HG03103 (cell line): ENCODE measurements around the gene NMB.
"Not testable (repeated sequence)": the region's sequence is repeated elsewhere in the genome, so short reads cannot be mapped to it uniquely, and the experiment has no call there.

Source experiments
- ATAC-seq: cut with Tn5 transposase; IDR thresholded peaks from one replicate; pipeline ENCODE4 v1.9.1; 2021; ENCODE audit warnings: low read depth; ENCODE audit not compliant: unreplicated experiment

Gene NMB

DNA sequence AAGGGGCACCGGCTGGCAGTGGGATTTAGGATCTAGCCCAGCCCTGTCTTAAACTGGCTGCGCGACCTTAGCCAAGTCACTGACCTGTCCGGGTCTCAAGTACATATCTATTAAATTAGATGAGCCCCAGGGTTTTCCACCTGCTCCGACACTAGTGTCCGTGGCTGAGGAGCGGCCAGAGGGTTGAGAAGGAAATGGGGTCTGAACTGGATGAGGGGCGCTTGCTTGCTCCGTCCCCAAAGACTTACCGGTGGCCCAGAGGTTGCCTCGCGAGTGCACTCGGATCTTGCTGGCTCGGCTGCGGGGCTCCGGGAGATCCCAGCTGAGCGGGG lies 285 bp downstream of the NMB start:
- ATAC-seq, result no peak

GRCh38 chr15:84656972-84657371 lies 1.0 kb downstream of the NMB start:
- no peak for ATAC-seq

DNA sequence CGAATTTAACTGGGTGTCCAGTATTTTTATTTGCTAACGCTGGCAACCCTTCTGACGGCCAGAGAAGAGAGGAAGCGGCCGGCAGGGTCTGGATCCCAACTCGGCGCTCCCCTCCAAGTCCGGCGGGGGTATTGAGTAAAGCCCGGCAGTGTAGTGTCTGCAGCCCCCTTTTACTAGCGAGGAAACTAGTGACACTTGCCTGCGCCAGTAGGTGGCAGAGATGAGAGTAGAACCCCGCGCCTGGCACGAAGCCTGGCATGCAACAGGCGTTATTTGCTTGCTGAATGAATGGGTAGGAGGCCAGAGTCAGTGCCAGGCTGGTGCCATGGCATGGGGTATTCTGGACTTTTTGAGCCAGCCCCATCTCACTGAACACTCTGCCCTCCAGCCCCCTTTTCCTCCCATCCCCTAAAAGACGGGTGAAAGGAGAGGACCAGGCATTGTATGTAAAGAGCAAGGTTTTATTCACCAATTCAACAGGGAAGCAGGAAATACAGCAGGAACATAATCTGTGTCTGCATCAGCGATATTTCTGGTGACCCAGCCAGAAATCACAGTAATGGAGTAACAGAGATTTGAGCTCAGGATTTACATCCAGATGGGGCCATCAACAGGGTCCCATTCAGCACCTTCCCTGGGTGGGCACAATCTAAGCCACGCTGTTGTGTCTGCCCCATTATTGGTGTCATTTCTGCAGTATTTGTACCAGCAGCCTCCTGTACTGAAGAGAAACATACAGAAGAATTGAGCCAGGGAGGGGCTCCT lies 3.1 kb downstream of the NMB start:
- ATAC-seq, result no peak

- peak; percentile 81 for ATAC-seq
These were observed 3.9 kb downstream of the NMB start, which contains the start of gene WDR73 for GRCh38 chr15:84653910-84654688. Gene WDR73 (minus strand): TSS chr15:84654283. CDS start chr15:84654274, 9 bp downstream.

- no peak for ATAC-seq
These were observed 4.5 kb downstream of the NMB start for GRCh38 chr15:84653584-84653909.

GRCh38 chr15:84649706-84650105 lies 8.3 kb downstream of the NMB start:
- no peak for ATAC-seq

- ATAC-seq, result no peak
These were observed 9.5 kb downstream of the NMB start for GRCh38 chr15:84648539-84648938.

DNA sequence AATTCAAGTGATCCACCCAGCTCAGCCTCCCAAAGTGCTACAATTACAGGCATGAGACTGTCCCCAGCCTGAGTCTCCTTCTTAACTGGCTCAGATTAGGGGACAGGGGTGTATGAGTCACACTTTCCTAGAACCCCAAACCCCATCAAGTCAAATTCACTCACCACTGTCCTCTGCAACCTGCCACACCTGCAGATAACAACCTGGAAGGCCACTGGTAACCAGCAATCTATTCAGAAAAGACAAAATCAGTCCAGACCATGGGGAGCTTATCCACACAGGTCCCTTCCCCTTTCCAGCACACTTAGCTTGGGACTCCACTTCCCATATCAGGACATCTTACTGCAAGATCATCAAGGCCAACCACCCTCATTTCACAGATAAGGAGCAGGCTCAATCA lies 10.3 kb downstream of the NMB start:
- no peak for ATAC-seq

GRCh38 chr15:84645997-84646396 lies 12.0 kb downstream of the NMB start:
- ATAC-seq, result no peak

GRCh38 chr15:84645496-84645895 lies 12.5 kb downstream of the NMB start:
- no peak for ATAC-seq

DNA sequence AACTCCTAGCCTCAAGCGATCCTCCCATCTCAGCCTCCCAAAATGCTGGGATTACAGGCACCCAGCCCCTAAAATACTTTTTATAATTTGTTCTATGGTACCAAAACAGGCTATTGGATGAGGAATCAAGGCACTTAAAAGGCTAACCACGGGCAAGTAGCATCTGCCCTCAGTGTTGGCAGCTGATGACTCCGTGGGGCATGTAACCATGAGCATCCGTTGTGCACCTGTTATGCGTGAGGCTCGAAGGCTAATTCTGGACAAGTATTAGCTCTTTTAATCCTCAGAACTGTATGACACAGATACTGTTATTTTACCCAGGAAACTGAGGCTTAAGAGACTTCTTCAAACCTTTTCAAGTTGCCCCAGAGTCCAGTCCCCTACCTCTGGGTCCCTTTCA lies 14.2 kb downstream of the NMB start:
- no peak for ATAC-seq

- not testable (repeated sequence) for ATAC-seq
These were observed 15.4 kb downstream of the NMB start for GRCh38 chr15:84642640-84643039.

- not testable (repeated sequence) for ATAC-seq
These were observed 16.1 kb downstream of the NMB start for GRCh38 chr15:84641871-84642270.

GRCh38 chr15:84638103-84638502 lies 19.9 kb downstream of the NMB start:
- ATAC-seq, result no peak

- no peak for ATAC-seq
These were observed 23.7 kb downstream of the NMB start for GRCh38 chr15:84634228-84634837.

- ATAC-seq, result peak; percentile 36
These were observed 24.4 kb downstream of the NMB start for GRCh38 chr15:84633311-84634227.

DNA sequence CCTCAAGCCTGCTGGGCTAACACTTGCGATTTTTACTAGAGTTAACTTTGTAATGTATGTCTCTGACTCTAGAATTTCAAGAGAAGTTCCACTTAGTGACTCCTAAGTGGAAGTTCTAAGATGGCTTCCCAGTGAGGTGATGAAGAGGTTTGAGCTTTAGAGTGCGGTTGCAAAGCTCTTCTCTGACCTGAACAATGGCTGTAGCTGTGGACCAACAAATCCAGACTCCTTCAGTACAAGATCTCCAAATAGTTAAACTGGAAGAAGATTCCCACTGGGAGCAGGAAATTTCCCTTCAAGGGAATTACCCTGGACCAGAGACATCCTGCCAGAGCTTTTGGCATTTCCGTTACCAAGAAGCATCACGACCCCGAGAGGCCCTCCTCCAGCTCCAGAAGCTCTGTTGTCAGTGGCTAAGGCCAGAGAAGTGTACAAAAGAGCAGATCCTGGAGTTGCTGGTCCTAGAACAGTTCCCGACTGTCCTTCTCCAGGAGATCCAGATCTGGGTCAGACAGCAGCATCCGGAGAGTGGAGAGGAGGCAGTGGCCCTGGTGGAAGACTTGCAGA lies 26.2 kb downstream of the NMB start:
- ATAC-seq, result no peak

DNA sequence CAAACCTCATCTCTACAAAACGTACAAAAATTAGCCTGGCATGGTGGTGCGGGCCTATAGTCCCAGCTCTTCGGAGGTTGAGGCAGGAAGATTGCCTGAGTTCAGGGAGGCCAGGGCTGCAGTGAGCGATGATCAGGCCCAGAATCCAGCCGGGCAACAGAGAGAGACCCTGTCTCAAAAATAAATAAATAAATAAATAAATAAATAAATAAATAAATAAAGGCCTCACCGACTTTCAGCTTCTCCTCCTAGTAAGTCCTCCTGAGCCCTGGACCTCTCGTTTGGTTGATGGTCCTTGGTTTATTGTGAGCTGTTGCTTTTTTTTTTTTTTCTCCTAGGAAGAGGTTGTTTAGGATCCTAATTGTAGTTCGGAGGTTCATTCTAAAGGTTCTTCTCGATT lies 29.0 kb downstream of the NMB start:
- ATAC-seq, result no peak

DNA sequence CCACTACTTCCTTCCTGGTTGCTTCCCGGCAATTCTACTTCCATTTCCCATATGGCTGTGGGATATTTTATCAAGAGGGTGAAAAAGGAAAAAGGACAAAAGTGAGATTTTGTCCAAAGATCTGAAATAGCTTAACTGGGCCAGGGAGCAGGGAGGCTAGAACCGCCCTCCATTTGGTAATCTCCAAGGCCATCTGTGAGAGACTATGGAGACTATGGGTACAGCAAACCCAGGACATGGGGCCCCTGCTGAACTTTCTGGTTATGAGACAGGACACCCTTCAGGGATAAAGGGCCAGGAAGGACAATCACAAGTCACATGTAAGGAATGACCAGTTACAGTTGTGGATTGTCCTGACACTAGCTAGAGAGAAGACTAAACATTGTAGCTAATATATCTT lies 32.9 kb downstream of the NMB start:
- ATAC-seq, result no peak

DNA sequence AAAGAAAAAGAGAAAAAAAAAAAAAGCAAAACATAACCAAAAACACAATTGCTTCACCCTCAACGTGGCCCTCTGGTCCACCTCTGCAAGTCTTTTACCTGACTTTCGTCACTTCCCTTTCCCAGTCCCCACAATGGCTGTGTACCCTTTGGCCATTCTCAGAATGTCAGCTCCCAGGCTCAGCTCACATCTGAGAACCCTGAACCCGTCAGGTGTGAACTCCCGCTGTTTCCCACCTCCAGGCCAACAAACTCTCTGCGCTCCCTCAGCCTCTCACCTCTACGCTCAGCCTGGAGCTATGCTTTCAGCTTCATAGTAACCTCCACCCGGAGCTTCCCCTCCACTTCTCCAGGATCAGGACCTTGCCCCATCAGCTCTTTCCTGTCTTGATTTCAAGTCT lies 33.6 kb downstream of the NMB start:
- no peak for ATAC-seq
